PC-3 (cell line): ENCODE measurements around the gene ANKRD29.

Experiments used
- EZH2 ChIP-seq: fragments of 300-600 bp; sonication (generic); IDR thresholded peaks from one replicate; pipeline ENCODE4 v1.6.1; 2017; ENCODE audit warnings: antibody characterized with exemption, mild to moderate bottlenecking, low read length; ENCODE audit not compliant: unreplicated experiment
- EZH2phosphoT487 ChIP-seq: fragments of 300-600 bp; sonication (generic); IDR thresholded peaks from 2 replicates; pipeline ENCODE4 v1.6.1; 2018; ENCODE audit warnings: mild to moderate bottlenecking, antibody characterized with exemption, low read length, borderline replicate concordance
- TF ChIP-seq, protein P1 (sequence below): fragments of 300-600 bp; sonication (generic); conservative IDR thresholded peaks from 2 replicates; pipeline ENCODE4 v1.5.1; 2017; ENCODE audit warnings: antibody characterized with exemption, low read depth, mild to moderate bottlenecking, low read length

DNA sequence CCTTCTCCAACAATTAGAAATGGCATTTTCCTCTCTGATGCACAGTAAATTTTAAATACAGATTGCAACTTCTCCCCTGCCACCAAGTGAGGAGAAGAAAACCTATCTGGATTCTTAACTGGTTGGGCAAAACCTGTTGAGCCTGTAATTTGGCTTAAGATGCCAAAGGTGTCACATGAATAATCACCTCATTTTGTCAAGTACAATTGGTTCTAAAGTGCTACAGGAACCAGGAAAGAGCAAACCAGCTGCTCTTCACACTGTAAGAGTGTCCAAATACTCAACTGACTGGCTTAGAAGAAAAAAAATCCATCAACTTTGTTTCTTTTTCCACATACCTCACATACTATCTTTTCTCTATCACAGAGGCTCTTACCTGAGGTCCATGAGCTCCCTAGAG, 111.8 kb downstream of the ANKRD29 start:
- TF ChIP-seq, protein P1, sequence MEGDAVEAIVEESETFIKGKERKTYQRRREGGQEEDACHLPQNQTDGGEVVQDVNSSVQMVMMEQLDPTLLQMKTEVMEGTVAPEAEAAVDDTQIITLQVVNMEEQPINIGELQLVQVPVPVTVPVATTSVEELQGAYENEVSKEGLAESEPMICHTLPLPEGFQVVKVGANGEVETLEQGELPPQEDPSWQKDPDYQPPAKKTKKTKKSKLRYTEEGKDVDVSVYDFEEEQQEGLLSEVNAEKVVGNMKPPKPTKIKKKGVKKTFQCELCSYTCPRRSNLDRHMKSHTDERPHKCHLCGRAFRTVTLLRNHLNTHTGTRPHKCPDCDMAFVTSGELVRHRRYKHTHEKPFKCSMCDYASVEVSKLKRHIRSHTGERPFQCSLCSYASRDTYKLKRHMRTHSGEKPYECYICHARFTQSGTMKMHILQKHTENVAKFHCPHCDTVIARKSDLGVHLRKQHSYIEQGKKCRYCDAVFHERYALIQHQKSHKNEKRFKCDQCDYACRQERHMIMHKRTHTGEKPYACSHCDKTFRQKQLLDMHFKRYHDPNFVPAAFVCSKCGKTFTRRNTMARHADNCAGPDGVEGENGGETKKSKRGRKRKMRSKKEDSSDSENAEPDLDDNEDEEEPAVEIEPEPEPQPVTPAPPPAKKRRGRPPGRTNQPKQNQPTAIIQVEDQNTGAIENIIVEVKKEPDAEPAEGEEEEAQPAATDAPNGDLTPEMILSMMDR, result no peak
- TF ChIP-seq EZH2phosphoT487 (no peak), EZH2 (no peak)
